Measurements from ENCODE around the gene TRIM71.
"Not testable (repeated sequence)": the region's sequence is repeated elsewhere in the genome, so short reads cannot be mapped to it uniquely, and the experiment has no call there.

The TRIM71 gene

GRCh38 chr3:32843510-32844321 is 25.9 kb downstream of the TRIM71 start:
- H3K27ac ChIP-seq (ENCODE audit: low read depth, low read length) = peak overlapping the region; percentile 72
- H3K9ac ChIP-seq (ENCODE audit: low read length) = peak overlapping the region; percentile 51
- H3K4me1 ChIP-seq (ENCODE audit: control insufficient read depth, insufficient read depth, low read length) = peaks cover 80% of the 10 kb centered on the region
- no peaks in the 10 kb centered on the region for H3K9me3 ChIP-seq (ENCODE audit: control insufficient read depth, insufficient read depth, low read depth, low read length)
- H3K4me3 ChIP-seq (ENCODE audit: low read depth, low read length) = peak overlapping the region; percentile 46
- H3K27me3 ChIP-seq (ENCODE audit: control insufficient read depth, insufficient read depth, low read length) = no peaks in the 10 kb centered on the region
- H3K36me3 ChIP-seq (ENCODE audit: control insufficient read depth, insufficient read depth, low read length) = 0 out of 2 replicates have a peak, but pooled peaks cover 2% of the 10 kb centered on the region

GRCh38 chr3:32844322-32844654 is 26.5 kb downstream of the TRIM71 start:
- Histone ChIP-seq H3K4me1 (ENCODE audit: control insufficient read depth, insufficient read depth, low read length) (peaks cover 80% of the 10 kb centered on the region), H3K27me3 (ENCODE audit: control insufficient read depth, insufficient read depth, low read length) (no peaks in the 10 kb centered on the region), H3K9me3 (ENCODE audit: control insufficient read depth, insufficient read depth, low read depth, low read length) (no peaks in the 10 kb centered on the region), H3K27ac (ENCODE audit: low read depth, low read length) (peak overlapping the region; percentile 72), H3K9ac (ENCODE audit: low read length) (peak overlapping the region; percentile 36), H3K4me3 (ENCODE audit: low read depth, low read length) (peak overlapping the region; percentile 46), H3K36me3 (ENCODE audit: control insufficient read depth, insufficient read depth, low read length) (0 out of 2 replicates have a peak, but pooled peaks cover 2% of the 10 kb centered on the region)

- Histone ChIP-seq H3K4me1 (ENCODE audit: control insufficient read depth, insufficient read depth, low read length) (peaks cover 83% of the 10 kb centered on the region), H3K27me3 (ENCODE audit: control insufficient read depth, insufficient read depth, low read length) (no peaks in the 10 kb centered on the region), H3K27ac (ENCODE audit: low read depth, low read length) (peak overlapping the region; percentile 72; the same call in 1 of the 2 replicates), H3K9me3 (ENCODE audit: control insufficient read depth, insufficient read depth, low read depth, low read length) (no peaks in the 10 kb centered on the region), H3K36me3 (ENCODE audit: control insufficient read depth, insufficient read depth, low read length) (0 out of 2 replicates have a peak, but pooled peaks cover 2% of the 10 kb centered on the region), H3K9ac (ENCODE audit: low read length) (no peak overlapping the region), H3K4me3 (ENCODE audit: low read depth, low read length) (peak overlapping the region; percentile 46)
Measured at GRCh38 chr3:32844914-32845313, 27.1 kb downstream of the TRIM71 start.

DNA sequence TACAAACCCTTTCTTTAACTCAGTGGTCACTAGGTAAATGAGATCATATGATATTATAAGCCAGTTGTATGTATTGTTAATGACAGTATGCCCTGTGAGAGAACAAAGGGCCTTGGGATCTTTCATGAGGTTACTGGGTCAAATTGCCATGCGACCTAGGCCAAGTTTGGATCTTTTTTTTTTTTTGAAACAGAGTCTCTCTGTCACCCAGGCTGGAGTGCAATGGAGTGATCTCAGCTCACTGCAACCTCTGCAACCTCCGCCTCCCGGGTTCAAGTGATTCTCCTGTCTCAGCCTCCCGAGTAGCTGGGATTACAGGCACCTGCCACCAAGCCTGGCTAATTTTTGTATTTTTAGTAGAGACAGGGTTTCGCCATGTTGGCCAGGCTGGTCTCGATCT is 27.7 kb downstream of the TRIM71 start:
- H3K9me3 ChIP-seq (ENCODE audit: control insufficient read depth, insufficient read depth, low read depth, low read length); H3K36me3 ChIP-seq (ENCODE audit: control insufficient read depth, insufficient read depth, low read length); H3K27ac ChIP-seq (ENCODE audit: low read depth, low read length); H3K27me3 ChIP-seq (ENCODE audit: control insufficient read depth, insufficient read depth, low read length); H3K9ac ChIP-seq (ENCODE audit: low read length): not testable (repeated sequence)
- 0 out of 2 replicates have a peak overlapping the region, but pooled peaks have one; percentile 46 for H3K4me3 ChIP-seq (ENCODE audit: low read depth, low read length)
- peaks cover 83% of the 10 kb centered on the region for H3K4me1 ChIP-seq (ENCODE audit: control insufficient read depth, insufficient read depth, low read length)

DNA sequence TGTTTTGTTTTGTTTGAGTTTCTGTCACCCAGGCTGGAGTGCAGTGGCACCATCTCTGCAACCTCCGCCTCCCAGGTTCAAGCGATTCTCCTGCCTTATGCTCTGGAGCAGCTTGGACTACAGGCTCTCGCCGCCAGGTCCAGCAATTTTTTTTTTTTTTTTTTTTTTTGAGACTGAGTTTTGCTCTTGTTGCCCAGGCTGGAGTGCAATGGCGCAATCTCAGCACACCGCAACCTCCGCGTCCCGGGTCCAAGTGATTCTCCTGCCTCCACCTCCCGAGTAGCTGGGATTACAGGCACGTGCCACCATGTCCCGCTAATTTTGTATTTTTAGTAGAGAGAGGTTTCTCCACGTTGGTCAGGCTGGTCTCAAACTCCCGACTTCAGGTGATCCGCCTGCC is 29.2 kb downstream of the TRIM71 start:
- H3K27ac ChIP-seq (ENCODE audit: low read depth, low read length) = not testable (repeated sequence)

GRCh38 chr3:32847528-32847927 is 29.7 kb downstream of the TRIM71 start:
- no peak overlapping the region for H3K9ac ChIP-seq (ENCODE audit: low read length)
- H3K27me3 ChIP-seq (ENCODE audit: control insufficient read depth, insufficient read depth, low read length) = no peaks in the 10 kb centered on the region
- H3K27ac ChIP-seq (ENCODE audit: low read depth, low read length) = no peak overlapping the region
- no peaks in the 10 kb centered on the region for H3K9me3 ChIP-seq (ENCODE audit: control insufficient read depth, insufficient read depth, low read depth, low read length)
- H3K4me3 ChIP-seq (ENCODE audit: low read depth, low read length) = 0 out of 2 replicates have a peak overlapping the region, but pooled peaks have one; percentile 3
- H3K4me1 ChIP-seq (ENCODE audit: control insufficient read depth, insufficient read depth, low read length) = peaks cover 84% of the 10 kb centered on the region
- H3K36me3 ChIP-seq (ENCODE audit: control insufficient read depth, insufficient read depth, low read length) = 0 out of 2 replicates have a peak, but pooled peaks cover 2% of the 10 kb centered on the region

More for the DNA sequence above, 29.2 kb downstream of the TRIM71 start:
- peaks cover 84% of the 10 kb centered on the region for H3K4me1 ChIP-seq (ENCODE audit: control insufficient read depth, insufficient read depth, low read length)
- H3K36me3 ChIP-seq (ENCODE audit: control insufficient read depth, insufficient read depth, low read length); H3K4me3 ChIP-seq (ENCODE audit: low read depth, low read length); H3K9me3 ChIP-seq (ENCODE audit: control insufficient read depth, insufficient read depth, low read depth, low read length); H3K9ac ChIP-seq (ENCODE audit: low read length); H3K27me3 ChIP-seq (ENCODE audit: control insufficient read depth, insufficient read depth, low read length): not testable (repeated sequence)

- peak overlapping the region; percentile 30; the same call in 1 of the 2 replicates for H3K4me3 ChIP-seq (ENCODE audit: low read depth, low read length)
Measured at GRCh38 chr3:32848215-32848614, 30.4 kb downstream of the TRIM71 start.

DNA sequence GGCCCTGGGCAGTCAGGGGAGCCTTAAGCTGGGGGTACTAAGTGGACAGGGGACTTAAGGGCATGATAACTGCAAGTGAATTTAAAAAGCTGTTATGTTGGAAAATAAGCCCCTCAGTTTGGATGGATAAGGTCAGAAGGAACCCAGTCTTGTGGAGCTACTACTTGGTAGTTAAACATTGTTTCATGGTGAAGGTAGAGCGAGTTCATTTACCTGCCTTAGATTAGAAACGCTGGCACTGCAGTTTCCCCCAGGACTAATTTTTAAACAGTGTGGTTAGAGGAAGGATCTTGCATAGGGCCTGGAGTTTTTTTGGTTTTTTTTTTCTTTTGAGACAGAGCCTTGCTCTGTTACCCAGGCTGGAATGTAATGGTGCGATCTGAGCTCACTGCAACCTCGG is 31.2 kb downstream of the TRIM71 start:
- Histone ChIP-seq H3K27me3 (ENCODE audit: control insufficient read depth, insufficient read depth, low read length) (no peaks in the 10 kb centered on the region), H3K9me3 (ENCODE audit: control insufficient read depth, insufficient read depth, low read depth, low read length) (no peaks in the 10 kb centered on the region), H3K9ac (ENCODE audit: low read length) (peak overlapping the region; percentile 9), H3K27ac (ENCODE audit: low read depth, low read length) (no peak overlapping the region), H3K4me3 (ENCODE audit: low read depth, low read length) (peak overlapping the region; percentile 30; the same call in 1 of the 2 replicates), H3K36me3 (ENCODE audit: control insufficient read depth, insufficient read depth, low read length) (peaks cover 6% of the 10 kb centered on the region), H3K4me1 (ENCODE audit: control insufficient read depth, insufficient read depth, low read length) (peaks cover 88% of the 10 kb centered on the region)

More at GRCh38 chr3:32848215-32848614, 30.4 kb downstream of the TRIM71 start:
- H3K27ac ChIP-seq (ENCODE audit: low read depth, low read length) = peak overlapping the region; percentile 16; the same call in 1 of the 2 replicates
- H3K9me3 ChIP-seq (ENCODE audit: control insufficient read depth, insufficient read depth, low read depth, low read length) = no peaks in the 10 kb centered on the region
- H3K27me3 ChIP-seq (ENCODE audit: control insufficient read depth, insufficient read depth, low read length) = no peaks in the 10 kb centered on the region
- H3K9ac ChIP-seq (ENCODE audit: low read length) = peak overlapping the region; percentile 9
- peaks cover 81% of the 10 kb centered on the region for H3K4me1 ChIP-seq (ENCODE audit: control insufficient read depth, insufficient read depth, low read length)
- H3K36me3 ChIP-seq (ENCODE audit: control insufficient read depth, insufficient read depth, low read length) = 0 out of 2 replicates have a peak, but pooled peaks cover 2% of the 10 kb centered on the region

DNA sequence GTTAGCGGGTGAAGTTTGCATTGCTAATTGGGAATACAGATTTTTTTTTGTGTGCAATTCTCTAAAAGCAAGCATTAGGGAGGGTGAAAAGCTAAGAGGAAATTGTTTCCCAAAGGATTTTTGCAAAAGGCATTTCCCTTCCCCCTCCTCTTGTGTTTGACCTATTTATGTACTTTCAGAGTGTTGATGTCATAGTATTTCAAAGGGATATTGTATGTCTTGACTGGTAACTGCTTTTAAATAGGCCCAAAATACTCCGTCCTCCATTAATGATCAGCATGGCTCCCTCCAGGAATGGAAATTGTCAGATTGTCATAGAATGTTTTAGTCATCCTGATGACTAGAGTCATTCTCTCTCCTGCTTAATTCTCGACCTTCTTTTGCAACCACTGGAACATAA is 32.4 kb downstream of the TRIM71 start:
- H3K4me3 ChIP-seq (ENCODE audit: low read depth, low read length) = peak overlapping the region; percentile 8
- H3K9ac ChIP-seq (ENCODE audit: low read length) = no peak overlapping the region
- no peak overlapping the region for H3K27ac ChIP-seq (ENCODE audit: low read depth, low read length)
- no peaks in the 10 kb centered on the region for H3K9me3 ChIP-seq (ENCODE audit: control insufficient read depth, insufficient read depth, low read depth, low read length)
- H3K27me3 ChIP-seq (ENCODE audit: control insufficient read depth, insufficient read depth, low read length) = no peaks in the 10 kb centered on the region
- peaks cover 88% of the 10 kb centered on the region for H3K4me1 ChIP-seq (ENCODE audit: control insufficient read depth, insufficient read depth, low read length)
- H3K36me3 ChIP-seq (ENCODE audit: control insufficient read depth, insufficient read depth, low read length) = peaks cover 18% of the 10 kb centered on the region

GRCh38 chr3:32850636-32851035 is 32.8 kb downstream of the TRIM71 start:
- H3K4me3 ChIP-seq (ENCODE audit: low read depth, low read length) = peak overlapping the region; percentile 8
- H3K9ac ChIP-seq (ENCODE audit: low read length) = no peak overlapping the region
- H3K9me3 ChIP-seq (ENCODE audit: control insufficient read depth, insufficient read depth, low read depth, low read length) = no peaks in the 10 kb centered on the region
- H3K27ac ChIP-seq (ENCODE audit: low read depth, low read length) = no peak overlapping the region
- H3K4me1 ChIP-seq (ENCODE audit: control insufficient read depth, insufficient read depth, low read length) = peaks cover 88% of the 10 kb centered on the region
- no peaks in the 10 kb centered on the region for H3K27me3 ChIP-seq (ENCODE audit: control insufficient read depth, insufficient read depth, low read length)
- H3K36me3 ChIP-seq (ENCODE audit: control insufficient read depth, insufficient read depth, low read length) = peaks cover 22% of the 10 kb centered on the region

- H3K36me3 ChIP-seq (ENCODE audit: control insufficient read depth, insufficient read depth, low read length) = peaks cover 33% of the 10 kb centered on the region
- no peak overlapping the region for H3K9ac ChIP-seq (ENCODE audit: low read length)
- H3K27me3 ChIP-seq (ENCODE audit: control insufficient read depth, insufficient read depth, low read length) = no peaks in the 10 kb centered on the region
- no peaks in the 10 kb centered on the region for H3K9me3 ChIP-seq (ENCODE audit: control insufficient read depth, insufficient read depth, low read depth, low read length)
- H3K4me1 ChIP-seq (ENCODE audit: control insufficient read depth, insufficient read depth, low read length) = peaks cover 93% of the 10 kb centered on the region
- no peak overlapping the region for H3K27ac ChIP-seq (ENCODE audit: low read depth, low read length)
- H3K4me3 ChIP-seq (ENCODE audit: low read depth, low read length) = no peak overlapping the region
Measured at GRCh38 chr3:32852146-32852545, 34.3 kb downstream of the TRIM71 start.

All from HUES6 (cell line).